GM12873 (cell line): Measurements from ENCODE around the gene PCDHGA1.

Source experiments
- CTCF ChIP-seq: IDR thresholded peaks from 2 replicates; pipeline ENCODE4 v1.5.1; 2012; ENCODE audit warnings: low read depth, mild to moderate bottlenecking, moderate library complexity, low read length, control low read depth; ENCODE audit not compliant: insufficient read depth; ENCODE audit errors: missing control alignments

The PCDHGA1 gene

GRCh38 chr5:141419074-141419880, 89.0 kb downstream of the PCDHGA1 start:
- no peak for TF ChIP-seq CTCF

GRCh38 chr5:141420855-141421488, 90.7 kb downstream of the PCDHGA1 start, which contains the start of gene PCDHGA11:
Gene PCDHGA11, plus strand, starts transcription at chr5:141421051. Its CDS starts 177 bp downstream, at chr5:141421228.
- TF ChIP-seq CTCF, result peak; percentile 37

GRCh38 chr5:141421489-141421855, 91.2 kb downstream of the PCDHGA1 start:
- TF ChIP-seq CTCF, result no peak

GRCh38 chr5:141422742-141423291, 92.5 kb downstream of the PCDHGA1 start:
- TF ChIP-seq CTCF, result no peak

GRCh38 chr5:141427783-141428426, 97.6 kb downstream of the PCDHGA1 start:
- TF ChIP-seq CTCF, result no peak

- TF ChIP-seq CTCF, result peak; percentile 74
Measured at GRCh38 chr5:141430332-141431113, 100.2 kb downstream of the PCDHGA1 start, which contains the start of gene PCDHGA12. Gene PCDHGA12, plus strand, starts transcription at chr5:141430507. Its CDS starts 253 bp downstream, at chr5:141430760.
